HT1080 (cell line): ENCODE data around the gene FADS3. TPM values are rescaled to one million over a fixed set of nuclear protein-coding genes. Genes with fewer than 3 reads are reported as not detected.

Source experiments
- DNase-seq: peaks from one replicate; pipeline ENCODE4 v3.0.0-alpha.2; 2015; ENCODE audit warnings: low read depth
- total RNA-seq: library from RNA; depleted of rRNA; stranded (reverse); fragments of >200 nt; shearing (Covaris generic); gene quantifications from 2 replicates; pipeline ENCODE4 v1.2.3, GENCODE V29; 2014

Gene FADS3
- total RNA-seq, 1 experiment from 2014 or later: 65.3 TPM

DNA sequence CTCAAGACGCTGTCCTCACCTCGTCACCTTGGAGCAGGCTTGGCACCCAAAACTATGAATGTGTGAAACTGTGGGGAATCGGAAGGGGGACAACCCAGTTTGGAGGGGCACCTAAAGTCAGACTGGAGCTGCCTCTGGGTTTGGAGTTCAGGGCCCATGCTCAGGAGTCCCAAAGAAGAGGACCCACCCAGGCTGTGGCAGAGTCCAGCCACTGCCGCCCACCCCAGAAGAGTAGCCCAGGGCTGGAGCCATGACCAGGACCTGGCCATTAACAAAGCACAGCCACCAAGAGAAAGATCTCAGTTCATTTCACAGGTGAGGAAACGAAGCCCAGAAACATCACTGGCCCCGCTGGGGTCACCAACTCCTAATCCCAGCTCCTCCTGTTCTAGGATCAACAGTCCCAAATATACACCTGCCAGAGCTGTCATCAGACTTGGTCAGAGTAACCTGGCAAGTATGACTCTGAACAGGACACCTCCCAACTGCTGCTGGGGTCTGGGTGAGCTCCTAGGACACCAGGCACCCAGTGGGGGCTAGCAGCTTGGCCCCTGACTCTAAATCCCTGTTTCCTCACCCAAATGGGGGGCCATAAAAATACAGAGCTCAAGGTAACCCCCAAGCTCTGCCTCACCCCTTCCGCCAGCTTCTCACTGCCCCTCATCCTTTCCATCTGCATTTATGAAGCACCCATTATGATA, 23.3 kb upstream of the FADS3 start:
- DNase-seq: no peak

DNA sequence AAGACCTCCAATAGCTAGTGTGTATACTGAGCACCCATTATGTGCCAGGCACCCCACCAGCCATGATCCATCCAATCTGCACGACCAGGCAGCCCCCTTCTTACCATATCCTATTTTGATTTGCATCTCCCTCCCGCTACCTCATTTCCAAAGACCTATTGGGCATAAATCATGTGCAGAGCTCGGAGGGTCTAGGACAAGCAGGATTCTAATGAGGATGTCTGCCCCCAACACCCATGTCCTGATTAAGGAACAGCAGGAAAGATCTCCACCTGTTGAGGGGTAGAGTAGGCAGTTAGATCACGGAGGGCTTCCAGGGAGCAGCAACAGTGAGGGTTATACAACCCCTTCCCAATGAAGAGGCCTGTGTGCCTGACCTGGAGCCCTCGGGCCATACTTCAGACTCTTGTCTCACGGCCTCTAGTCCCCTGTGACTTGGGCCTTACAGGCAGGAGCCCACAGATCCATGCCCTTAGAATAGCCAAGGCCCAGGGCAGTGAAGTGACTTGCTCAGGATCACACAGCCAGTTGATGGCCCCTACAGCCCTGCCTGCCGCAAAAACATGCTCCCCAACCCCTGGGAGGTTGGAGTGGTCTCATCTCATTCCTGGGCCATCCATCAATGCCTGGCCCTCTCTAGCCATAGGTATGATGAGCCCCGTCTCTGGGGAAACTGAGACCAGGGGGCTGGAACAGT, 22.5 kb upstream of the FADS3 start:
- DNase-seq: no peak

DNA sequence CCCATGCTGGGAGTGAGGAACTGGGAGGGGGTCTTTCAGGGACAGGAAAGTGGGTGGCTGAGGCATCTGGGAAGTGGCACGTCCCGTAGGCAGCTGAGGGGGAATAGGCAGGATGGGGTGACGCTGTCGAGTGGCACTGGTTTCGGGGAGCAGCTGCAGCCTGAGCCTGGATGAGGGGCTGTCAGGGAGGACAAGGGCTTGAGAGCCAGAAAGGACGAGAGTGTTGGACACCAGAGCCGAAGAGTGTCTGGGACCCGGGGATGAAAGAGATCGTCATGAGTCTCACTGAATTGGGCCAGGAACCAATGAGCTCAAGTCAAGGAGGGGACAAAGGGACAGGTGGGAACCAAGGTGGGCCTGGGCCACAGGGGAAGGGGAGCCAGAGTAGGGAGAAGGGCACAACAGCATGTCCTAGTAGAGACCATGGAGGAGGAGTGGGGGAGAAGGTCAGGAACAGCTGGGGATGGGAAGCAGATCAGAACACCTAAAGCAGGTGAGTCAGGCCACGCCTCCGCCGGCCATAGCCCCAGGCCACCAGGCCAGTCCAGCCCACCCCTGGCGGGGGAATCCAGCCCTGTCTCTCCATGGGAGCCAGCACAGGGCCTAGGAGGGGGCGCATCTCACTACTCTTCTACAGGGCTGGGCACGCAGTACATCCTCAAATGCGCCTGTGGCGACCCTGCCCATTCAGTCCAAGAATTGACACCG, 21.8 kb upstream of the FADS3 start:
- no peak for DNase-seq

DNA sequence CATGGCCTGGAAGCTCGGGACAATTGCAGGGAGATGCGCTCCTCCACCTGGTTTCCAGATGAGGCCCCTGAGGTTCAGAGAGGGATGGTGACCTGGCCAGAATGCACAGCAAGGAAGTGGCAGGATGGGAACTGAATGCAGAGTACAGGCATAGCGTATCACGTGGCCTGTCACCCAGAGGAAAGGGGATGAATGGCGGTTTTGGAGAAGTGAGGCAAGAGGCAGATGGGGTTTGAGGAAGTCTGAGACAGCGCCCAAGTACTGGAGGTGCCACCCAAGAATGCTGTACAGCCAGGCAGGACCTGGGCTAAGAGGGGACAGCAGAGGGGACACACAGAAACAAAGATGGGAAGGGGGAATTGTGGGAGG, 21.2 kb upstream of the FADS3 start:
- no peak for DNase-seq

DNA sequence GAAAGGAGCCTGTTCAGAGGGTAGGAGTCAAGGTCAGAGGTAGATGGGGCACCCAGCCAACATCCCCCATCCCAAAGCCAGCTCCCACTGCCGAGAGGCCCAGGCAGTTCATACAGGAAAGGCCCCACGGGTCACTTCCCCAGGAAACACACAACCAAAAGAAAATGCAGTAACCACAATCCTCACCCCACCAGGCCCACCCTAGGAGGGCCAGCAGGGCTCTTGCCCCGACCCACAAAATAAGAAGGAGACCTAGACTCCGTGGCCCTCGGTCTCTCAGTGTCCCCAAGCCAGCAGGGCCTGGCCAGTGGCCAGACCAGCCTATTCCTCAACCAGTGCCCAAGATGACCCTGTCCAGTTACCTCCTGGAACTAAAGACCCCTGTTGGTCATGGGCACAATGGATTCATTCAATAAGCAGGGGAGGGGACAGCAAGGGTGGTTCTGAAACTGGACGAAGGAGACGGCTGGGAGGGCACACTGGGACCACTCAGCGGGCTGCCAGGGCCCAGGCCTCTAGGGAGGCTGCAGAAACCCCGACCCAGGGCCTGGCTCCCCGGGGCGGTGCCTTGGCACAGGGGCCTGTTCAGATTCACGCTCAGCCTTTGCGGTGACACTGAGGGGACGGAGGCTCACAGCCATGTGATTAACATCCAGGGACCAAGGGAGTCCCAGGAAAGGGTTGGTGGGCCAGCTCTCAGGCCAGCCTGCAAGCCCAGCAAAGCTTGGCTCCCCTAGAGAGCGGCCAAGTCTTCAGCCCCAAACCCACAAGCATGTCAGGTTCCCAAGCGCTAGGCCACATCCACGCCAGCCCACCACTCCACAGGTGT, 20.6 kb upstream of the FADS3 start:
- DNase-seq: no peak

DNA sequence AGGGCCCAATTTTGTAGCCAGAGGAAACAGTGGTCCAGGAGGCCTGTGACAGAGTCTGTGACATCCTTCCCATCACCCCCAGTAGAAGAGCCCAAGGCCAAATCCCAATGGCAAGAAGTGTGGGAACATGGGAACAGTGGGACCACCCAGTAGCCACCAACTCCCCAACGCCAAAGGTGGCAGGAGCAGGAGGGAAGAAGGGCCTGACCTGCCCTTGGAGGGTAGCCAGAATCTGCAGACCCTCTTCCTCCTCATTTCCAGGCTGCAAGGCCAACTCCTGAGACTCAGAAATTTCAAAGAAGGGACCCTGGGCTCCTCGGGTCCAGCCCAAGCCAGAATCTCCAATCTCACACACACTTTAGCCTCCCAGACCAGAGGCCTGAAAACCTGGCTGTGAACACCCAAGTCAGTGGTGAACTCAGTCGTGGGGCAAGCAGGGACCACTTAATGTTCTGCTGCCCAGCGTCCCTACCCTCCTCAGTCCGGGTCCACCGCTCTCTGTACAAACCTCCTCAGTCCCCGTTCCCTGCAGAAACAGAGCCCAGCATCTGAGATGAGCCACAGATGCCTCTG, 19.9 kb upstream of the FADS3 start:
- no peak for DNase-seq

DNA sequence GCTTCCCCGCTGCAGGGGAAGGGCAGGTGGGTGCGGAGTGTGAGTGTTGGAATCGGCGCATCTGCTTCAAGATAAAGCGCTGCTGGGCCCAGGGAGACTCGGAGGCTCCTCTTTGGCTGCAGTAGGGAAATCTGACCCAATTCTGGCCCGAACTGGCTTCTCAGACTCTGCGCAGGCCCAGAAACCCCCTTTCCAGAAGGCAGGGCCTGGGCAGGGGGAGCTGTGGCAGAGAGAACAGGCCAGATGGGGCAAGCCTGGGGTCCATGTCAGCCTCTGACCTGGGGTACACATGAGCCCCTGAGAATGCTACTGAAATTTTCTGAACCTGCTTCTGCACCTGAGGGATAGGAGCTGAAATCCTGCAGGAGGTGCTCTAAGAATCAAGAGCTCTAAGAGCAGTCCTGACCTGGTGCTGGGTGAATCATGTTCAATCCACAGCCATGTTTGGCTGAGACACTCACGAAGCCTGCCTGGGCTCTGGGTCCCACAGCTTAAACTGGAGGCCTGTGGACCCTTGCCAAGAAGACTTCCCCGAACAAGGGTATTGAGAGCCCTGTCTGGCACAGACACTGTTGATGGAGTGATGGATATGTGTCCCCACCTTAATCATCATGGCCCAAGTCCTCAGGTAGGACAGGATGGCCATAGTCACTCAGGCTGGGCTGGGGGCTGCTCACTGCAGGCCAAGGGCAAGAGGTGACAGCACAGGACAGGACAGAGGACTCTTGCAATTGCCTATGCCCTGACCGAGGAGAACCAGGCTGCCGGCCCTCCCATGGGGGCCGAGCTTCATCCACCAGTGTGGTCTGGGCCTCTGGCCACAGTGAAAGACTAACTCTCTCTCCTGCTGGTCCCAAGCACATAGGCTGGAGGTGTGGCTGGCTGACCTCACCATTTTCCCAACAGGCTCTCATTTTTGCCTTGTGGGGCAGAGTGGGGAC, 19.1 kb upstream of the FADS3 start:
- DNase-seq: no peak

DNA sequence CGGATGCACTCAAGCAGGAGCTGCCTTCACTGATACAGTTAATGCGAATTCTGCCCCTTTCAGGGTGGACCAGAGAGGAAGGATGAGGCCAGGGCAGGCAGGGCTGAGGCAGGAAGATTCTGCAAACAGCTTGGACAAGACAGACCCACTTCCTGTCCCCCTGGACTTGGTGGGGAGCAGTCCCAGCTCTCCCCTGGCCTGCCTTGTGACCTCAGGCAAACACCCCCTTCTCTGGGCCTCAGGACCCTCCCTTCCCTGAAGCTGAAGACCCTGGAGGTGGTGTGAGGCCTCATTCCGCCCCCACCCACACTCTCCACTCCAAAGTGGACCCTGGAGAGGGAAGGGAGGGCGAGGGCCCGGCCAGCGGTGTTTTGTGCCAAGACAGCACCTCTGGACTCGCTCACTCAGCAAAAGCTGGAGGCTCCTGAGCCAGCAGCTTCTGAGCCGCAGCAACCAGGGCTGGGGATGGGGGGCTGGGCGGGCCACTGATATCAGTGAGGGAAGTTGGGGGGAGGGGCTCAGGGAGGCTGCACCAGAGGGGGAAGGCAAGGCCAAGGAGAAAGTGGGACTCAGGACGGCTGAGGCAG, 17.5 kb upstream of the FADS3 start:
- DNase-seq: no peak

DNA sequence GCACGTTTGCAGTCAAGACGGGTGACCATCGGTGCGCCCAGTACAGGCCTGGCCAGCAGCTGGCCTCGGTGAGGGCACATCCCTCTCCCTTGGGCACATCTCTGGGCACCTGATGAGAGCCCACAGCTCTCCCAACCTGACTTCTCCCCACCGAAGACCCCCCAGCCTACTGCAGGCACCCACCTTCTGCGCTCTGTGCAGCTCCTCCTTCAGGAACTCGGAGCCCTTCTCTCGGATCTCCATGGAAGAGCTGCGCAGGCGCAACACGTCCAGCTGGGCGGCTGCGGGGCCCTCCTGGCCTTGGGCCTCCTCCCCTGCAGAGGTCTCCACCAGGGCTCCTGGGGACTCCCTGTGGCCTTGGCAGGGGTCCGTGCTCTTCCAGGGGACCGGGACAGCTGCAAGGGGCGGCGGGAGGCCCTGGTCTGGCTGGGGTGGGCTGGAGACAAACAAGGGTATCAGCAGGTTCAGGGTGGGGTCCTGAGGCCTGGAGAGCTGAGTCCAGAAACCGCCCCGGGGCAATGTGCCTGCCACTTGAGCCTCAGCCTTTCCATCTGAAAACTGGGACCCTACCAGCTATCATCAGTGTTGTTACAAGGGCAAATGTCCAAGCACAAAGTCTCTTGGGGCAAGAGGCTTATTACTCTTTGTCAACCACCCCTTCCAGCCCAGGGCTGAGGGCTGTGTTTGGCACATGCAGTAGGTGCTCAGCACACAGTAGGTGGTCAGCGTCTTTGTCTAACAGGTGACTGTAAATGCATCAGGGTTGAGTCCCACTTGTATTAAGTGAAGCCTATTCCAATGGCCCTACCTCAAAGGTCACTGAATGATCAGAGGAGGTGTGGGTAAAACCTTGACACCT, 16.8 kb upstream of the FADS3 start:
- no peak for DNase-seq

DNA sequence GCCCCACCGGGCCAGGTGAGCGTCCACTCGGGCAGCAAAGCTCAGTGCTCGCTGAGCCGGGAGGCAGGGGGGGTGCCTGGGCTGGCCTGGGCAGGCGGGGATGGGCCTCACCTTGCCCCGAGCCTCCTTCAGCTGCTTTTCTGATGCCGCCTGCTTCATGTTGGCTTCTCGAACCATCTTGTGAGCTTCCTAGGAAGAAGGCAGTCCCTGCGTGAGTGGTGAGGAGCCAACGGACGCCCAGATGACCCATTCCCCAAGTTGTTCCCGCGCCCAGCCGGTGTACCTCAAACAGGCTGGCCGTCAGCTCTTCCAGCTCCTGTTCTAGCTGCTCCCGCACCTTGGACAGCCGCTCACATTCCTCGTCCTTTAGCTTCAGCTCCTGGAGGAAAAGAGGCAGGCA, 15.9 kb upstream of the FADS3 start:
- DNase-seq: no peak

DNA sequence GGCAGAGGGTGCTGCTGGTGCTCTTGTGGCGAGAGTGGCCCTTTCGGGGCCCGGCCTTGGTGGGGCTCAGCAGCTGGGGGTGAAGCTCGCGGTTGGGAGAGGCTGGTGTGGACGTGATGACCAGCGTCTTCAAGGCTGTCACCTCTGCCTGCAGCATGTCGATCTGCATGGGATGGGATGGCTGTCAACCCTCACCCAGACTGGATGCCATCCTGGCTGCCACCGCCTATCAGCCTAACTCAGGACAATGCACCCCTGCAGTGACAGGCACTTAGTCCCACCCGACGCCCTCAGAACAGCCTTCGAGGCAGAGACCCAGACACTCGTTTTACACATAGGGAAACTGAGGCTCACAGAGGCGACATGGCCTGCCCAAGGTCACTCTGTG, 15.2 kb upstream of the FADS3 start:
- no peak for DNase-seq

DNA sequence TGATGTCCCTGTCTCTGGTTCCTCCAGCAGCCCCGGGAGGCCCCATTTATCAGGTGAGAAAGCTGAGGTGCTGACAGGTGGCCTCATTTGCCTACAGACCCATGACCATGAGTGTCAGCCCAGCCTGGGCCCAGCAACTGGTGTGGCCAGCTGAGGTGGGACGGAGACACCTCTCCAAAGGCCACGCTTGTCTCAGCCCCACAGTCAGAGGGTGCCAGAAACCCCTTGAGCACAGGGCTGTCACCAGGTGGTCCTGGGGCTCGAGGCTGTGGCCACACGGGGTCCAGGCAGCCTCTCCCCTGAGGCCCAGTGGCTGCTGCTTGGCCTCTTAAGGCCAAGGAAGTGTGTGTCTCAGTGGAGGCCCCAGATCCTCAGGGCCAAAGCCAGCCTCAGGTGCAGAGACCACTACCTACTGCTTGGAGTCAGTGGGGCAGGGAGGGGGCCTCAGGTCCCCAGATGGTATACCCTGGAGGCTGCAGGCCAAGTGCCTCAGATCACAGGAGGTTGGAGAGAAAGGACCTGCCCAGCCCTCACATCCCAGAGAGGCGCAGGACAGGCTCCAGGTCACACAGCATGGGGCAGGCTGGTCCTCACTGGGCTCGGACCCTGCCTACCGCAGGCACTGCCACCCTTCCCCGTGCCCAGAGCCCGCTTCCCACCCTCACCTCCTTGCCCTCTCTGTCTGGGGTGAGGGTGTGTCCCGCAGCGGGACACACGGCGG, 14.6 kb upstream of the FADS3 start:
- no peak for DNase-seq

DNA sequence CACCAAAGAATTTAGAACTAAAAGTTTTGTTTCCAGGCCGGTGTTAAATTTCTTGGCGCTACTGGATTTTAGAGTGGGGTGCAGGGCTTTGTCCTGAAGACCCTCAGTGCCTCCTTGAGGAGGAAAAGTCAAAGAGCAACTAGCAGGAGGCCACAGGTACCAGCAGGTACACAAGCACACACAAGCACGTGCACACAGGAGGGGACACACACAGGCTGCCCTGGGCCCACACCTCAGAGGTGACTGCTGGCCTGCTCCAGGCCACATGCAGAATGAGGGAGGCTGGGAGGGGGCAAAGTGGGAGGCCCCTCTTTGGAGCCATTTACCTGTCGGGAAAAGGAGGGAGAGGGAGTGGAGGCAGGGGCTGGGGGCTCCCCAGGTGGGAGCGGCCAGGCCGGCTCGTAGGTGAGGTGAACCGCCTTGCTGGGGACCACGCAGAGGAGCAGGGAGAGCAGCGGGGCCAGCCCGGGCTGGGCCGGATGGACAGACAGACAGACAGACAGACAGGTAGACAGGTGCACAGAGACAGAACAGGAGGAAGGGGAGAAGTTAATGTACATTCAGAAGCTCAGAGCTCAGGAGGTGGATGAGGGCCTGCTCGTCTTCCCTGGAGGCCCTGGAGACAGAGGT, 13.8 kb upstream of the FADS3 start:
- no peak for DNase-seq

DNA sequence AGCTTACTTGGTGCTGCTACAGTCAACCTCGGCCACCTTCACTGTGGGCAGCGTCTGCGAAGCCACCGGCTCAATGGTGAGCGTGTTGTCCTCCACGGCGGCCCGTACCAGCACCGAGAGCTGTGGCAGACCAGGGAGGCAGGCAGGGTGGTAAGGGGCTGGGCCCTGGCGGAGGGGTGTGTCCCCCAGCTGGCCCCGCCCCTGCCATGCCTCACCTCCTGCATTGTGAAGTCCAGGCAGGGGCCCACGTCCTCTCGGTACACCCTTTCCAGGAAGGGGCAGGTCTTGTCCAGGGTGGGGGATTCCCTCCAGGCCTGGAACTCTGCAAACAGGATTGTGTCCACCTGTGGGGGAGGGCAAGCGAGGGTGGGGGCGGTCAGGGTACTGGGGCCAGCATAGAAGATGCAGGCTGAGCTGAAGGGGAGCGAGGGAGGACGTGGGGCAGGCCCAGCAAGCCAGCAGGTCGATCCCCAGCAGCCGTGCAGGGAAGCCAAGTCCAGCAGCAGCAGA, 13.2 kb upstream of the FADS3 start:
- DNase-seq: no peak

DNA sequence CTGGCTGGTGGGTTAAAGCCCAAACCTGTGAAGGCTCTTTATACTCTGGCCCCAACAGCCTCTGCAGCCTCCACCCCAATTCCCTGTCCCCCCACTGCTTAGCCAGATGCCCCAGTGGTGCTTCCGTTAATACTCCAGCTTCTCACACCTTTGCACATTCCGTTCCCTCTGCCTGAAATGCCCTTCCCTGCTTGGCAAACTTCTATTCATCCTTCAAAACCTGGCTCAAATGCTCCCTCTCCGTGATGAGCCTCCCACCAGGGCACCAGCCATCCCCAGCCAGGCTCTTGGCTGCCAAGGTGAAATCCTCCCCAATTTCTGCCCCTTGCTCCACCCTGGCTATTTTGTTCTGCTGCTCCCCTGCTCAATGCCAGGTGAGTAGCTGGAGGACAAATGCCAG, 12.5 kb upstream of the FADS3 start:
- no peak for DNase-seq

DNA sequence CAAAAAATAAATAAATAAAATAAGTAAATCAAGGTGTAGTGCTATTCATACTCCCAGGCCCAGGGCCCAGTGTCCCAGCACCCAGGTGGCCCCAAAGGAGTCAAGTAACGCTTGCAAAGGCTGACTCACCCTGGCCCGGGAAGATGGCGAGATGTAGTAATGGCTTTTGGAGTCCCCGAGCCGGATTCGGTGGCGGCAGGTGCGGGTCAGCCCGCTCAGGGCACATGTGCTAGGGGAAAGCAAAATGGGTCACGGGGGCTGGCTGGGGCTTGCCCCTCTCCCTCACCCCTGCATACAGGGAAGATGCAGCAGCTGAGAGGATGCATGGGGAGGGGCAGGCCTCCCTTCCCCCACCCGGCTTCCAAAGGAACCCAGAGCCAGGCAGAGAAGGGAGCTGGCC, 11.0 kb upstream of the FADS3 start:
- DNase-seq: no peak

DNA sequence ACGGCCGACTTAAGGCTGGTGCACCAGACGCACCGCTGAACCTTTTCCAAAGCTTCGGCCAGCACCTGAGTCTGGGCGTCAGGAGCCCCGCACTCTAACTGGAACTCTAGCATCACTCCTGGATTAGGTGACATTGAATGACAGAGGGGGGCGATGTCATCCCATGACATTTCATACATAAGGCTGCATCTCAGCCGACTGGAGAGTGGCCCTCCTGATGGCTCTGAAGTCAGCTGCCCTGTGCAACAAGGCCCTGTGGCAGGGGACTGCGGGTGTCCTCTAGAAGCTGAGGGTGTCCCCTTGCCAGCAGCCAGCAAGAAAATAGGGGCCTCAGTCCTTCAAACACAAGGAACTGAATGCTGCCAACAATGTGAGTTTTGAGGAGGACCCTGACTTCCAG, 10.1 kb upstream of the FADS3 start:
- DNase-seq: no peak

DNA sequence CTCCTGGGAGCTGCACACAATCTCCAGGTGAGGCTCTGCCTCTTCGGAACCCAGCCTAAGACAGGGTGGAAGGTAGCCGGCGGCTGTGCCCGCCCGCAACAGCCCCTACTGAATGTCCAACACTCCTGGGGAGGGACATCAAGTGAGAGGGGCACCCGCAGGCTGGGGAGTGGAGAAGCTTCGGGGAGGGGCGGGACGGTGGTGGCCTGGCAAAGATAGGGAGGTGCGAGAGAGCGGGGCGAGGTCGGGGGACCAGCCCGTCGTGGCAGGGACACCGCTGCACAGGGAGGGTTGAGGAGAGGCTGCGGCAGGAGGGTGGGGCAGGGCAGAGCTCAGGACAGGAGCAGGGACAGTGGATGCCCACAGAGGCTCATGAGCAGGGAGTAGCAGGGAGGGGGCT, 8.9 kb upstream of the FADS3 start:
- no peak for DNase-seq
